ENCODE measurements around the gene CD226. TPM values are rescaled to one million over a fixed set of nuclear protein-coding genes. Genes with fewer than 3 reads are reported as not detected.

Gene CD226
- total and polyA plus RNA-seq, 2 of the 4 experiments (the other 2 are of a cell fraction): 0.29 to 1.1 TPM

DNA sequence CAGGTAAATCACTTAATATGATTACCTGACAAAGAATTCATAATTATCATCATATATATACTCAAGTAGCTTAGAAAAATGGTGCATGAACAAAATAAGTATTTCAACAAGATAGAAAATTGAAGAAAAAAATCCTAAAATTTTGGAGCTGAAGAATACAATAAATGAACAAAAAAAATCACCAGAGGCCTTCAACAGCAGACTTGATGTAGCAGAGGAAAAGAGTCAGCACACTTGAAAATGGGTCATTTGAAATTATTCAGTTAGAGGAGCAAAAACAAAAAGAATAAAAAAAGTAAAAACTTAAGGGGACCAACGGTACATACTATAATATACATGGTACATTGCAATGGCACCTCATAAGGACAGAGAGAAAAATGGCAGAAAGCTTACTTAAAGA lies 40.2 kb upstream of the CD226 start:
- no peak overlapping the region for H3K18ac ChIP-seq (ENCODE audit: low read depth, low read length)

More for the DNA sequence above, 40.2 kb upstream of the CD226 start:
- Histone ChIP-seq H3K4me1 (ENCODE audit: control insufficient read depth, insufficient read depth, low read length) (no peaks in the 10 kb centered on the region), H3K56ac (ENCODE audit: extremely low read depth, insufficient read depth, low read length) (no peak overlapping the region), H2BK20ac (ENCODE audit: low read depth, low read length) (no peak overlapping the region), H3K4me2 (ENCODE audit: low read depth, low read length) (no peak overlapping the region), H3K79me1 (ENCODE audit: low read depth in 1 of 2, low read length in 2 of 2) (no peaks in the 10 kb centered on the region), H4K5ac (ENCODE audit: low read depth, low read length) (no peak overlapping the region), H3K9me3 (ENCODE audit: control insufficient read depth, insufficient read depth, low read length) (no peaks in the 10 kb centered on the region), H2AFZ (replicated peaks; ENCODE audit: low read length, poor library complexity) (no peak overlapping the region), H3K27me3 (ENCODE audit: control insufficient read depth, insufficient read depth, low read length) (no peaks in the 10 kb centered on the region), H3K36me3 (ENCODE audit: control insufficient read depth, insufficient read depth, low read length) (no peaks in the 10 kb centered on the region), H2AK9ac (replicated peaks; ENCODE audit: low read depth, low read length, poor library complexity) (no peak overlapping the region), H2BK120ac (ENCODE audit: low read depth, low read length) (no peak overlapping the region), H3K14ac (replicated peaks; ENCODE audit: low read depth, low read length) (no peak overlapping the region), H3K9me1 (ENCODE audit: insufficient read depth, low read length) (no peaks in the 10 kb centered on the region), H4K8ac (ENCODE audit: low read depth in 2 of 2, low read length in 2 of 2) (no peak overlapping the region), H3K4me3 (ENCODE audit: insufficient read depth, low read depth, low read length) (no peak overlapping the region), H2AK5ac (ENCODE audit: low read depth, low read length) (no peak overlapping the region), H3K27ac (ENCODE audit: insufficient read depth, low read length) (no peak overlapping the region), H3K4ac (ENCODE audit: low read depth, low read length) (no peak overlapping the region), H2BK15ac (ENCODE audit: low read depth, low read length) (no peak overlapping the region), H3K9ac (ENCODE audit: low read depth, low read length) (no peak overlapping the region), H3K23ac (ENCODE audit: low read depth, low read length) (no peak overlapping the region), H2BK5ac (ENCODE audit: low read depth, low read length, poor library complexity, severe bottlenecking) (no peak overlapping the region), H4K91ac (ENCODE audit: insufficient read depth, low read depth, low read length) (no peak overlapping the region), H4K20me1 (ENCODE audit: insufficient read depth, low read length) (no peaks in the 10 kb centered on the region)
- ATAC-seq (ENCODE audit: low read depth) (no peak), DNase-seq (no peak)
- in situ Hi-C loops (cut with MboI; ENCODE audit: low sequenced_read_pairs): no loop called here
- dilution Hi-C loops (cut with HindIII; ENCODE audit: low sequenced_read_pairs, unreplicated experiment): no loop called here
- ChIA-PET CTCF (interaction anchor here (0.7 kb wide), 1 partner anchor 231 kb away, joined by 4 read pairs; no protein-coding TSS in a partner anchor), POLR2A (ENCODE audit: unreplicated experiment) (no interaction called here)
- no CpG with 5 or more reads among the region's 1 CpG for WGBS, 2 experiments (ENCODE audit: extremely low coverage in 2 of 2, insufficient read length in 1 of 2)
- TF ChIP-seq CHD1 (IDR thresholded peaks at IDR 0.05; ENCODE audit: low read depth, low read length): no peak
- no peak for TF ChIP-seq MXI1 (IDR thresholded peaks at IDR 0.05; ENCODE audit: borderline replicate concordance, low read depth, low read length)
- TF ChIP-seq CEBPB (IDR thresholded peaks at IDR 0.05; ENCODE audit: low read depth, low read length): no peak
- TF ChIP-seq POLR2A (IDR thresholded peaks at IDR 0.05; ENCODE audit: low read depth, low read length): no peak
- TF ChIP-seq ELK1 (IDR thresholded peaks at IDR 0.05; ENCODE audit: borderline replicate concordance, low read depth, low read length): no peak
- no peak for TF ChIP-seq MAFK (IDR thresholded peaks at IDR 0.05; ENCODE audit: low read depth, low read length)
- TF ChIP-seq MAZ (IDR thresholded peaks at IDR 0.05; ENCODE audit: borderline replicate concordance, low read depth, low read length): no peak
- TF ChIP-seq RAD21 (IDR thresholded peaks at IDR 0.05; ENCODE audit: low read length): no peak
- no peak for TF ChIP-seq BHLHE40 (IDR thresholded peaks at IDR 0.05; ENCODE audit: low read depth, low read length)
- no peak for TF ChIP-seq FOS (IDR thresholded peaks at IDR 0.05; ENCODE audit: low read depth, low read length)
- no peak for TF ChIP-seq RCOR1 (IDR thresholded peaks at IDR 0.05; ENCODE audit: insufficient replicate concordance, low read length)
- TF ChIP-seq RFX5 (IDR thresholded peaks at IDR 0.05; ENCODE audit: low read depth, low read length): no peak
- no peak for TF ChIP-seq NFE2L2 (IDR thresholded peaks at IDR 0.05; ENCODE audit: low read depth, low read length)
- intact Hi-C loops (cut with micrococcal nuclease): no loop called here
- BruUV-seq (replicated peaks): no TSS peak

Data from IMR-90 (cell line).